ENCODE data around the gene DCXR.

- TF ChIP-seq CTCF (IDR thresholded peaks at IDR 0.05; ENCODE audit: low read depth, low read length) (no peak), POLR2A (IDR thresholded peaks at IDR 0.05; ENCODE audit: extremely low read depth, insufficient read length) (no peak), MYC (IDR thresholded peaks at IDR 0.05; ENCODE audit: low read depth, low read length) (peak; percentile 54; the same call in 1 of the 2 replicates), MAX (IDR thresholded peaks at IDR 0.05; ENCODE audit: low read depth, low read length) (peak; percentile 84)
Measured at GRCh38 chr17:82031885-82032627, 5.4 kb downstream of the DCXR start.
